Testis (tissue), 2 donors: ENCODE results near the gene ACACB.

ENCODE experiments used
- CTCF ChIP-seq, 3 experiments: fragments of 450-650 bp in 2 of 3; fragments of 200-600 bp in 1 of 3; sonication (generic) in 1 of 3; IDR thresholded peaks; one replicate each; pipeline ENCODE4 v1.5.1; 2016 to 2019; ENCODE audit warnings: antibody characterized with exemption in 3 of 3, mild to moderate bottlenecking in 2 of 3, moderate library complexity in 1 of 3
- POLR2A ChIP-seq: fragments of 450-650 bp; IDR thresholded peaks from one replicate; pipeline ENCODE4 v1.6.1; 2017; ENCODE audit warnings: antibody characterized with exemption, mild to moderate bottlenecking, moderate library complexity

GRCh38 chr12:109279525-109279924, 163.1 kb downstream of the ACACB start:
- TF ChIP-seq CTCF (IDR thresholded peaks at IDR 0.05) (no peak), POLR2A (no peak)
